ENCODE results near the gene PBOV1. TPM values are rescaled to one million over a fixed set of nuclear protein-coding genes. Genes with fewer than 3 reads are reported as not detected.

The PBOV1 gene
- total RNA-seq, 1 donor from 2014 or later = not detected

- DNase-seq (ENCODE audit: low spot score) = no peak
Measured at GRCh38 chr6:138204792-138205384, 13.4 kb downstream of the PBOV1 start.

- DNase-seq (ENCODE audit: low spot score) = no peak
Measured at GRCh38 chr6:138204303-138204702, 14.0 kb downstream of the PBOV1 start.

GRCh38 chr6:138203315-138203714 is 15.0 kb downstream of the PBOV1 start:
- DNase-seq (ENCODE audit: low spot score) = no peak

- DNase-seq (ENCODE audit: low spot score) = no peak
Measured at GRCh38 chr6:138201836-138202235, 16.5 kb downstream of the PBOV1 start.

DNA sequence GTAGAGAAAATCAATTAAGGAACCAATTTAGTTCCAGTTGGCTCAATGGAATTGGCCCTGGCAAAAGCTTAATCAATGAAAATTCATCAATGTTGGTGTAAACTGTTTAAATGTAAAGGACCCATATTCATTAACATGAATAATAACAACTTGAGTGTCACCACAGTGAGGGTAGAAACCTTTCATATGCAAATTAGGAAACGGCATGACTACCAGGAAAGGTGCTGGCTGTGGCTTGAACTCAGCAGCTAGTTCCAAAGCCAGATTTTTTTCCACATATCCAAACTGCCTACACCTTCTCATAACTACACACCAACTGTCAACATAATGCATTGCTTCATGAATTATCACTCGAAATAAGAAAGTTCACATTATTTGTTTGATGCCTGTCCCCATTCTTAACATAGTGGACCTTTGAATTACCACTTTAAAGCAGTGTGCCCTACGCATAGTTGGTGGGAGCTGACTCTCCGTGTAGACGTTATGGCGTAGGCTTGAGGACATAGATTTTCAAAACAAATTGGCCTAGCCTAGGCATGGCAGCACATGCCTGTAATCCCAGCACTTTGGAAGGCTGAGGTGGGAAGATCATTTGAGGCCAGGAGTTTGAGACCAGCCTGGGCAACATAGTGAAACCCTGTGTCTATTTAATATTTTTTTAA is 19.7 kb downstream of the PBOV1 start:
- no peak for DNase-seq (ENCODE audit: low spot score)

- DNase-seq (ENCODE audit: low spot score) = no peak
Measured at GRCh38 chr6:138197570-138197969, 20.7 kb downstream of the PBOV1 start.

DNA sequence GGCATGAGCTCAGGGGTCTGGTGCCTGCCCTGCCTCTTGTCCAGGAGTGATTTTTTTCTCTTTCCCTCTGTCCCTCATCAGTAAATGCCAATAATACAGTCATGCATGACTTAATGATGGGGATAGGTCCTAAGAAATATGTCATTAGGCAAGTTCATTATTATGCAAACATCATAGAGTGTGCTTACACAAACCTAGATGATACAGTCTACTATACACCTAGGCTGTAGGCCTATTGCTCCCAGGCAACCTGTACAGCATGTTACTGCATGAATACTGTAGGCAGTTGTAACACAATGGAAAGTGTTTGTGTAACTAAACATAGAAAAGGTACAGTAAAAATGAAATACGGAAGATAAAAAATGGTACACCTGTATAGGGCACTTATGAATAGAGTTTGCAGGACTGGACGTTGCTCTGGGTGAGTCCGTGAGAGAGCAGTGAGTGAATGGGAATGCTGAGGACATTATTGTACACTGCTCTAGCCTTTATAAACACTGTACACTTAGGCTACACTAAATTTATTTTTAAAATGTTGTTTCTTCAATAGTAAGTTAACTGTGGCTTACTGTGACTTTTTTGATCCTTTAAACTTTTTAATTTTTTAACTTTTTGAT is 22.1 kb downstream of the PBOV1 start:
- DNase-seq (ENCODE audit: low spot score) = no peak

- no peak for DNase-seq (ENCODE audit: low spot score)
Measured at GRCh38 chr6:138194287-138194686, 24.0 kb downstream of the PBOV1 start.

DNA sequence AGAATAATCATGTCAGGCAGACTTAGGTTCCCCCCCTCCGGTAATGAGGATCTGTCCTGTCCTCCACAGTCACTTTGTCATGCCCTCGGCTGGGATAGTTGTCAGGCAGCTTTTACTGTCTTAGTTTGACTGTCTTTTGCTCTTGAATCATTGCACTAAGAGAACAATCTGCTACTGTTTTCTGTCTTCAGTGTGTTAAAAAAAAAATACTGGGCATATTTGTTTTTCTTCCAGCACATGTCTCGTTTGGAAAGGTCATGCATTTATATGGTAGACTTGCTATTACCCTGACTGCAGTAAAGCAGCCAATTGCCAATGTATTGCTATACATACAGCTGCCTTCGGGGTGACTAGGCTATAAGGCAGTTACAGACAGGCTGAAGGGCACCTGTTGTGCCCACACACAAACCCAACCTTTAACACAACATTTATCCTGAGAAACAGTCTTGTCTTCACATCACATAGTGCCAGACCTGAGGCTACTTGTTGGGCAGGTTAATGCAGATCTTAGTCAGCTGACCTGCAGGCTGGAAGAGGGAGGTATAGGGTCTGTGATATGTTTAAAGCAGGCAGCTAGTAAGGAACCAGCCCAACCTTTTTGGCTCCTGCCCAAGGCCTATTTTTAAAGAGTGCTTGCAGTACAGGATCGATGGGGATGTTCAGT is 29.9 kb downstream of the PBOV1 start:
- no peak for DNase-seq (ENCODE audit: low spot score)

- DNase-seq (ENCODE audit: low spot score) = no peak
Measured at GRCh38 chr6:138187156-138187555, 31.1 kb downstream of the PBOV1 start.

DNA sequence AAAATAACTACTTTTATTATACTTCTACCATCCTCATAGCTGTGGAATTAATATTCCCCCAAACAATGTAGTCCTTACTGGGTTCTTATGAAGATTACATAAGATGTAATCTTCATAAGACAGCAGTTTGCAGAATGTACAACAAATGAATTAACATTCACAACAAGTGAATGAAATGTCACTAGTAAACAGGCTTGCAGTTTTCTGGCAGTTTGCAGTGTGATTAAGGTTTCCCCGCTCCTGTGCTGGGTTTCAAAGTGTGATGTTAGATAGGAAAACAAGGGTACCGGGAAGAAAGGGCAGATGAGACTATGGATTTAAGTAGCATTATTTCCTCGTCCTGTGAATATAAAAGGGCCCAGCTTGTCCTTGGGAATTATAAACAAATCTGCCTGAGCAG is 34.1 kb downstream of the PBOV1 start:
- no peak for DNase-seq (ENCODE audit: low spot score)

DNA sequence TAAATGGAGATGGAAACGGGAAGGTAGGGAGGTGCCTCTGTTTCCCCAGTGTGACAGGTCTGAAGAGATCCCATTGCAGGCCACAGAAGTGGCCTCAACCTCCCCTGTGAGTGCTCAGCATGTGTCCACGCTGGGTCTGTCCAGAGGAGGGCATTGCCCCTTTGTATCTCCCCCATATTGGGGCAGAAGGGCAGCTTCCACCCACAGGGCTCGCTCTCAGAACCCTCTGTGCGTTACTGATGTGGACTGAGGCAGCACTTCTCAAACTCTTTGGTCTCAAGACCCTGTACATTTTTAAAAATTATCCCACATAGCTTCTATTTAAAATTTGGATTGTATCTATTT is 34.5 kb downstream of the PBOV1 start:
- no peak for DNase-seq (ENCODE audit: low spot score)

DNA sequence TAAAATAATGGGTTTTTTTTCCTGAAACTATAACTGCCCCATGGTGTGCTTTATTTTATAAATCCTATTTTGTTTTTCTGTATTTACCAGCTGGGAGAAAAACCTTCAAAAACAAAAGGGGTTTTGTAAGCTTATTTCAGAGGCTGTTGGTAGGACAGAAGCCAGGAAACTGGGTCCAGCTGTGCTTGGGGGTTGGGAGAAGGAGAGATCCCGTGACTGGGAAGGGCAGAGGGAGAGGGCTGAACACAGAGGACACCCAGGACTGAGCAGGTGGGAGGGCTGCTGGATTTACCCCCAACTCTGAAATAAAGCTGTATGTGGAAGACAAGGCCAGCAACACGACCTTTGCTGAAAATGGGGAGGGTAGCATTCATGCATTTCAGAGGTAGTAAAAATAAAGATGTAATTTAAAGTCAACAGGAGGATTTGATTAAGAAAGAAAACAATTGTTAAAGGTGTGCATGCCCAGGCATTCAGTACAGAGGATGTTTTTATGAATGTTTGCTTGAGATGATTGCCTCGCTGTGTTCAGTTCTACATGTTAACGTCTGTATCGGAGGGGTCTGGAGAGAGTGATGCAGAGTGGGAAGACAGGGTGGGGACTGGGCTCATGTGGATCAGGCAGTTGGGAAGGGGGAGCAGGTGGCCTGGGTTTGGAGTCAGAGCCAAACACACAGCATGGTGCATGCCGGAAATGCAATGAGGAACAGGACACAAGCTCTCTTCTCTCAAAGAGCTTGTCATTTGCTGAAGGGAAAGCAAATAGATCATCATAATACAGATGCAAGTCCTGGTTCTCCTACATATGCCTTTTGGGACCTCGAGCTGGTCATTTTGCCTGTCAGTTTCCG is 35.1 kb downstream of the PBOV1 start:
- DNase-seq (ENCODE audit: low spot score) = no peak

- no peak for DNase-seq (ENCODE audit: low spot score)
Measured at GRCh38 chr6:138176652-138177232, 41.5 kb downstream of the PBOV1 start.

GRCh38 chr6:138175596-138175995 is 42.7 kb downstream of the PBOV1 start:
- DNase-seq (ENCODE audit: low spot score) = no peak

Other genes with a start within 250 kb of the PBOV1 start
- gene PERP, start 111.1 kb downstream of the PBOV1 start, total RNA-seq = 95.5 TPM
- gene ARFGEF3, start 56.6 kb downstream of the PBOV1 start, total RNA-seq = 40.1 TPM
- gene SMIM28, start 159.4 kb upstream of the PBOV1 start, total RNA-seq = not detected
- 101 TPM for gene HEBP2, start 185.7 kb upstream of the PBOV1 start, total RNA-seq